Stimulated activated CD4-positive, alpha-beta T cell treated with anti-CD3 and anti-CD28 coated beads, Interleukin-12 subunit alpha, Interleukin-12 subunit beta, amount 100 ng/mL, for 4 hours (primary cell): Measurements from ENCODE around the gene PTPRF.

ENCODE experiments used
- DNase-seq: peaks from one replicate; pipeline ENCODE4 v3.0.0-alpha.2; 2020

PTPRF gene

DNA sequence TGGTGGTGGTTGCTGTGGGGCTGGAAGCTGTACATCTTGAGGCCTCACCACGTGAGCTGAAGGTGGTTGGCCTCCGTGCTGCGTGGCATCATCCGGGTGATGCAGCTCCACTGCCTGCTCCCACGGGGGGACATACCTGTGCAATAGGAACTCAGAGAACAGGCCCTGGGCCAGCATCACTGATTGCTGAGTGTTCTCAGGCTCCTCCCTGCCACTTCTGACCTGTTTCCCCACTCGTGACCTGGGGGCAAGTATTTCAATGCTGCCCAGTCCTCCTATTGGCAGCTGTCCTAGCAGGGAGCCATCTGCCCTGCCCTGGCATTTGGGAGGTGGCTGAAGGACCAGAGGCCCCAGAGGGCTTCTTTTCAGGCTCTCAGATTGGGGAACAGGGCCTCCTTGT, 26.1 kb downstream of the PTPRF start:
- DNase-seq: no peak

DNA sequence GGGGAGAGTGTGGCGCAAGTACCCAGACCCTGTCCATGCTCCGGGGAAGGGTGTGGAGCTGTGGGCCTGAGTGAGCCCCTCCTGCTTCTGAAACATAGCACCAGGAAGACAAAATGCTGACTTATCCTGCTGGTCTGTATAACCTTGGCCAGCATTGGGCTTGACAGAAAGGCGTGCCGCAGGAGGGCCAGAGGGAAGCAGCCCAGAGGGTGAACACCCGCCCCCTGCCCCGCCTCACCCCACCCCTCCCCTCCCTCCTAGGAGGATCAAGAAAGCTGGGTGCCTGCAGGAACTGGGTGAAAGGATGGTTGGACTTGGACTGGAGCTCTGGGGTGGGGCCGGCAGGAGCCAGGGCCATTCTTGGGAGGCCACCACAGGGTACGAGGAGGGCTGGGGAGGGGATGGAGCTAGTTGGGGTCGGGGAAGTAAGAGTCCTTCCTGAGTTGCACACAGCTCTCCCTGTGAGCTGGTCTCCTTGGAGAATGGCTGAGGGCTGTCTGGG, 27.1 kb downstream of the PTPRF start:
- DNase-seq: no peak

DNA sequence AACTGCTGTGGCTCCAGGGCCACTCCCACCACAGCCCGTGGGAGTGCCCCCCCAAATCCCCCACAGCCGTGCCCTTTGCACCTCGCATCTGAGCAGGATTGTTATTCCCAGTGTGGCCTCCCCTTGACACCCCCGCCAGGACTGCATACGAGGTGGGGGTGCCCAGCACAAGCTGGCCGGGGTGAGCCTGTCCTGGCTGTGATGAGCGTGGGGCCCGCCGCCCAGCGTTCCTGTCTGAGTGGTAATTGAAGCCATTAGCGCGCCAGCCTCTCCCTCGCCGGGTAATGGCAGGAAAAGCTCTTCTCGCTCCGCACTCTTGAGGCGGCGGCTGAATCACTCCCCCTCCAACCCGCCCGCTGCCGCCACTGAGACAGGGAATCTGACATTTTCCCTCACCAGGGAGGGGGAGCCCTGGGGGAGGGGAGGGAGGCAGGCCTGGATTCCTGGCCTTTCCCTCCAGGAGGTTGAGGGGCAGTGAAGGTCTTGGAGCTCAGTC, 27.7 kb downstream of the PTPRF start:
- no peak for DNase-seq

DNA sequence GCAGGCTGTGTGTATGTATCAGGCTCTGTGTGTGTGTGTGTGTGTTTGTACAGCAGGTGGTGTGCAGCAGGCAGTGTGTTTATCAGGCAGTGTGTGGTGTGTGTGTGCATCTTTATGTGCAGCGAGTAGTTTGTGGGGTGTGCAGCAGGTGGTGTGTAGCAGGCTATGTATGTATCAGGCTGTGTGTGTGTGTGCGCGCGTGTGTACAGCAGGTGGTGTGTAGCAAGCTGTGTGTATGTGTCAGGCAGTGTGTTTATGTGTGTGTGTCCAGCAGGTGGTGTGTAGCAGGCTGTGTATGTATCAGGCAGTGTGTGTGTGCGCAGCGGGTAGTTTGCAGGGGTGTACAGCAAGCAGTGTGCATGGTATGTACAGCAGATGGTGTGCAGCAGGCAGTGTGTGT, 29.0 kb downstream of the PTPRF start:
- no peak for DNase-seq

- DNase-seq: no peak
Observed at GRCh38 chr1:43560286-43560685, 29.6 kb downstream of the PTPRF start.

GRCh38 chr1:43563876-43564539, 33.3 kb downstream of the PTPRF start:
- DNase-seq: no peak

DNA sequence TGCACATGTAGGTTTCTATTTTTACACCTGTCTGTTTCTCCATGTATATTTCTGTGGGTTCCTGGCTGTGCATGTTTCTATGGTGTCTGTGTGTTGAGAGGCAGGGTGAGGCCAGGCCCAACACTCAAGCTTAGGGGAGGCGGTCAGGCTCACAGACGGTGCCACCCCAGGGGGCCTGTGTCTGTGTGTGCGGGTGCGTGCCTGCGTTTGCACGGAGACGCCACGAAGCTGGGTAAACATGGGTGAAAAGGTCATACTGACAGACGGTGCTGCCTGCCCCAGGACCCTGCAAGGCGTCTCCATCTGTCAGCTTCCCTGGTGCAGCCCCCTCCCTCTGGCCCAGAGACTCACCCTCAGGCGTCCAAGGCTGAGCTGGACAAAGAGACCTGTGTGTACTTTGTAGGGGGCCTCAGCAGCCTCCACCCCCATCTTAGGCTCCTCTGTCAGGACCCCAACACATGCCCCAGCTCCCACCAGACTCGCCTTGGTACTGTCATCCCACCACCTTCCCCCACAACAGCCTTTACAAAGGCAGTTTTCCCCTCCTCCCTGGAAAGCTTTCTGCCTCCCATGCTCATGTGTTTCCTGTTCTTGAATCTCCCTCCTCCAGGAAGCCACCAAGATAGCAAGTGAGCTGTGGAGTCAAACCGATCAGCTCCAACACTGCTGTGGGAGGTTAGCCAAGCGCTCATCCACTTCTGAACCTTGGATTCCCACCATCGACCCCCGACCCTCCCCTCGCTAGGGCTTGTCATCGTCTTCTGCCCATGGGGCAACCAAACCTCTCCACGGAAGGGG, 34.1 kb downstream of the PTPRF start:
- DNase-seq: no peak

GRCh38 chr1:43565600-43566360, 35.1 kb downstream of the PTPRF start:
- DNase-seq: peak; percentile 18

DNA sequence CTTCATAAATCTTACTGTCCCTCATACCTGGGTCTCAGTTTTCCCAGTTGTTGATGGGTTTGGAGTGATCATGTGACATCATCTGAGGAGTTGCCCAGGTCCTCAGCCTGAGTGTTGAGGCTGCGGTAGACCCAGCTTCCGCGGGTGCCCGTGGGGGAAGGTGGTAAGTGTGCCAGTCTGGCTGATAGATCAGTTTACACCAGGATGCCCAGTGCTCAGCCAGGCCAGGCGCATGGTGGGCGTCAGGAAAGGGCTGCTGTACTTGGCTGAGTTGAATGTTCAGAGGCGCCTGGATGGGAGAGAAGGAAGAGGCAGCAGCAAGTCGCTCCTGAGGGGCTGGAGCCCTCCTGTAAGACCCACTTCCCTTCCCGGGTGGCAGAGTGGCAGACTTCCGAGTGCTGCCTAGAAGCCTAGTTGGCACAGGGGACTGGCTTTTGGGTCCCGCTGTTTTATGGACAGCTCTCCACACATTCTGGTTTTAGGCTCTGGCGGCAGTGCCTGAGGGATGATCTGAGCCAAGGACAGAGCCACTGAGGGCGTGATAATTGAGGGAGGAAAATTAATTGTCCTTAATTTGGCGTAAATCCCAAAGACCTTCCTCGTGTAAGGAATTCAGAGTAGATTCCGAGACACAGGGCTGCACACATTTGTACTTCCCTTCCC, 35.8 kb downstream of the PTPRF start:
- no peak for DNase-seq

DNA sequence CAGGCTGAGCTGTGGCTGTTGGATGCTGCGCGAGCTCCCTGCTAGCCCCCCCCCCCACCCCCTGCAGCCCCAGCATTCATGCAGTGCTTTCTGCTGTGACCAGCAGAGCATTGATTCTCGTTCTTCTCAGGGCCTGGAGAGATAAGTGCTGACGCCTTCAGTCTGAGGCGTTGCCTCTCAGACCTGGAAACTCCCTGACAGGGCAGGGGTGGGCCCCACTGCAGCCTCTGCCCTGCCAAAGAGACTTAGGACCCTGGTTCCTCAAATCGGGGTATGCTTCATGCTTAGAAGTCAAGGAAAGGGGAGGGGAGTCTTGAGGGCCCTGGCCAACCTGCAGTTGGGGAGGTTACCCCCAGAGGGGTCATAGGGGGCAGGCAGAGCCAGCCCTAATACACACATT, 38.5 kb downstream of the PTPRF start:
- no peak for DNase-seq

- DNase-seq: no peak
Observed at GRCh38 chr1:43570277-43570676, 39.6 kb downstream of the PTPRF start.

GRCh38 chr1:43570715-43571114, 40.0 kb downstream of the PTPRF start:
- no peak for DNase-seq

- DNase-seq: no peak
Observed at GRCh38 chr1:43572084-43572483, 41.4 kb downstream of the PTPRF start.

DNA sequence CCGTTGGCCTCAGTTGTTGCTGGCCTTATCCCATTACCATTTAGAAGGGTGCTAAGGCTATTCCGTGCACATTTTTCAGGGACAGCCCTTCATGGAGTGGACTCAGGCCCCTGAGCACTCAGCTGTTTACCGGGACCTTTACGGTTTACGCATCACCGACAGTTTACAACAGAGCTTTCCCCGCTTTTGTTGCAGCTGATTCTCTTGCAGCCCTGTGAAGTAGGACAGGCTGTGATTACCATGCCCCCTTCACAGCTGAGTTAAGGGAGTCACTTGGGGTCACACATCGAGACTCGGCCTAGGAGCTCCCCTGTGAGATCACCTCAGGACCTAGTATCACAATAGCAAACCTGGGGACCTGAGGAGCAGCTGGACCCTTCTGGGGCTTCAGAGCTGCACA, 41.9 kb downstream of the PTPRF start:
- no peak for DNase-seq

DNA sequence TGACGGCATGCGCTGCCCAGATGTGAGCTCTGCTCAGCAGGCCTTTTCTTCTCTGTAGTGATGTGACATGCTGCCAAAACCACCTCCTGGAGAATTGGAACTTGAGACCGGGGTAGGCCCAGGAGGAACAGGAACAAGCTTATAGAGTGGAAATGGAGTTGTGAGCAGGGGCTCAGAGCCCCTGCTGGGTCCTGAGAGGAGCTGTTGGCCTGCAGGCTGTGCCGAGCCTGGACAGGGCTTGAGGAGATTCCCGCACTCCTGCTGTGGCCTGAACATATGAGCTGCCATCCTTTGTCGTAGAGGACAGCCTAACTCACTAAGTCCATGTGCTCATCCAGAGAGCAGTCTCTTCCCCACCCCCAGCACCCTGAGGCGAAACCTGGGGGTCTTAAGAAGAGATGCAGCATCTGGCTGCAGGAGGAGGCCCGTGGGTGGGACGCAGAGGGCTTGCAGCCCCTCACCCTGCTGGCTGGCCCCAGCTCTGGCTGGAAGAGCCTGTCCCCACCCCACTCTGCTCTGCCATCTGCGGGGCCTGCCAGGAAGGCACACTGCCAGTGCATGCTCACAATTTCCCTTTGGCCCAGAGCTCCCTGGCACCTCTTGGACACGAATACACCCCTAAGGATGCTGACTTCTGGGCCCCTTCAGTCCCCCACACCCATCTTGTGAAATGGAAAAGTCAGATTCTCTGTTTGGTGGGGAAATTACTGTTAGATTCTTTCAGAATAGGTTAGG, 42.5 kb downstream of the PTPRF start:
- DNase-seq: no peak

DNA sequence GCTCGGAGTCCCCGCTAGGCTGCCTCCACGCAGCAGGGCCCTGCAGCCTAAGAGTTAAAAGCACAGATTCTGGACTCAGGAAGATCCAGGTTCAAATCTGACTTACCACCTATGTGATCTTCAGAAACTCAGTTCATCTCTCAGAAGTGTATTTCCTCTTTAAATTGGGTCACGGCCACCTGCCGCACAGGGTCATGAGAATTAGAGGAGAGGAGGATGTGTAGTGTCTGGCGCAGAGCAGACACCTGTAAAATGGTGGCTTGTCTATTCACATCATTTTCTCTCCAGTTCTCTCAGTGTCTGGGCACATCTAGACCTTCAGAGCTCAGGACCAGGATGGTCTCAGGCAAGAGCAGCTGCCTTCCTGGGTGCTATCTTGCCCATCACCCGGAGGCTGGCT, 45.8 kb downstream of the PTPRF start:
- no peak for DNase-seq

DNA sequence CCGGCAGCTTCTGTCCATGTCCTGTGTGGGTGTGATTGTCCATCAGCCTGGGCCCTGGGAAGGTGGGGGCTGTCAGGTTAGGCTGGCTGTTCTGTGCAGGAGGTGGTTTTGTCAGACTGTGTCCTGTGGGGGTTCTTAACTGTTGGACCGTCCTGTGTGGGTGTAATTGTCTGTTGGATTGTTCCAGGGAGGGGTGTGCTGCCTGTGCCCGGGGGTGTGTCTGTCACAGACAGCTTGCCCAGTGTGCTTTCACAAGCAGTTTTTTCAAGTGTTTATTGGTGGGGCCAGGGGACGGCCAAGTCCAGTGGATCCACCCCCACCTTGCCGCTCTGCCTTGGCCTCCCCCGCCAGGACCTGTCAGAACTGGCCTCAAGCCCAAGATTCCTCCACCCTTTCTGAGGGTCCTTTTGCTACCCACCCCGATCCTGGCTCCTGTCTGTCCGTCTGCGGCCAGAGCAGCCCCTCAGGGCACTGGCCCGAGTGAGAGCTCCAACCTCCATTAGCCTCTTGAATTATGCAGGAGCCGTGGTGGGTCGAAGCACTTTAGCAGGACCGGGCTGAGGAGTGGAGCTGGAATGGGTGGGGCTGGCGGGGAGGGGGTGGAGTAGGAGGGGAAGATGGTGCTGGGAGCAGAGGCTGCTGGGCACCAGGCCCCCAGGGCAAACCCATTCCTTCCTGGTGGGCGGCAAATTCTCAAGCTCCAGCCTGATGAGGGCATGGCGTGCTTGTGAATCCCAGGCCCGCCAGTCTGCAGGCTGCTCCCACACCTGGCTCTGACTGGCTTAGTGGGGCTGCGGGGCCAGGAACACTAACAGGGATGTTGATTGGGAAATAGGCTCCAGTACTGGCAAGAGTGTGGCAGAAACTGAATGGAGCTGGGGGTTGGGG, 47.2 kb downstream of the PTPRF start:
- DNase-seq: no peak

- DNase-seq: no peak
Observed at GRCh38 chr1:43580039-43580438, 49.4 kb downstream of the PTPRF start.

- DNase-seq: peak; percentile 18
Observed at GRCh38 chr1:43582162-43582566, 51.5 kb downstream of the PTPRF start.

- DNase-seq: no peak
Observed at GRCh38 chr1:43583058-43583457, 52.4 kb downstream of the PTPRF start.

DNA sequence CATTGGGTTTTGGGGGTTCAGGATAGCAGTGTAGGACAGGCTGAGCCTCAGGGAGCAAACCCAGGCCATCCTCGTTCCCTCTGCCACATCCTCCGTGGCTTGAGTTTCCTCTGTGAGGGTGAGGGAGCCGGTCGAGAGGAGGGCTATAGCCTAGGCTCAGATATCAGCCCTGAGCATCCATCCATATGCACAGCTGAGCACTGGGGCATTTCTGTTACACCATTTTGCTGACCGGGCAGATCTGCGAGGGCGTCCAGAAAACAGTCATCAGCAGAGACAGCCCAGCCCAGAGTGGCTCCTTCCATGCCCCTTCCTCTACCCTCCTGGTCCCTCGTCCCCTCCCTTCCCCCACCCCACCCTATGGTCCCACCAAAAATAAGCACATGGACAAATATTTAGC, 53.5 kb downstream of the PTPRF start:
- no peak for DNase-seq
